ENCODE results near the gene SBNO1.

SBNO1 gene

GRCh38 chr12:123354600-123354999 is 10.0 kb downstream of the SBNO1 start:
- DNase-seq (ENCODE audit: low read depth, low spot score) = no peak
- POLR2A ChIA-PET = interaction anchor here (0.6 kb wide), 1 partner anchor 122 kb away, joined by 3 read pairs; no protein-coding TSS in a partner anchor
- no peak for TF ChIP-seq CTCF (IDR thresholded peaks at IDR 0.05; ENCODE audit: insufficient read depth, low read length, missing control alignments)
- H3K4me3 ChIP-seq (ENCODE audit: low read depth, low read length) = no peak overlapping the region
- CTCF ChIA-PET = interaction anchor here (2.4 kb wide), 1 partner anchor 10 kb away, joined by 11 read pairs; no protein-coding TSS in a partner anchor

GRCh38 chr12:123351349-123351748 is 13.3 kb downstream of the SBNO1 start:
- ChIA-PET CTCF (interaction anchor here (1.1 to 1.3 kb wide), 2 partner anchors 11 to 12 kb away, joined by 4 read pairs; no protein-coding TSS in a partner anchor), POLR2A (no interaction called here)
- TF ChIP-seq CTCF (IDR thresholded peaks at IDR 0.05; ENCODE audit: insufficient read depth, low read length, missing control alignments) = no peak
- DNase-seq (ENCODE audit: low read depth, low spot score) = no peak
- H3K4me3 ChIP-seq (ENCODE audit: low read depth, low read length) = no peak overlapping the region

- POLR2A ChIA-PET = no interaction called here
- H3K4me3 ChIP-seq (ENCODE audit: low read depth, low read length) = no peak overlapping the region
- DNase-seq (ENCODE audit: low read depth, low spot score) = no peak
- CTCF ChIA-PET = interaction anchor here (1.1 to 3.7 kb wide), 2 partner anchors 7 to 23 kb away, joined by 3 to 11 read pairs; no protein-coding TSS in a partner anchor
- no peak for TF ChIP-seq CTCF (IDR thresholded peaks at IDR 0.05; ENCODE audit: insufficient read depth, low read length, missing control alignments)
Measured at GRCh38 chr12:123346946-123347345, 17.7 kb downstream of the SBNO1 start.

- ChIA-PET POLR2A (no interaction called here), CTCF (interaction anchor here (3.7 kb wide), 1 partner anchor 10 kb away, joined by 11 read pairs; no protein-coding TSS in a partner anchor)
- no peak for DNase-seq (ENCODE audit: low read depth, low spot score)
- TF ChIP-seq CTCF (IDR thresholded peaks at IDR 0.05; ENCODE audit: insufficient read depth, low read length, missing control alignments) = no peak
- H3K4me3 ChIP-seq (ENCODE audit: low read depth, low read length) = no peak overlapping the region
Measured at GRCh38 chr12:123344086-123344485, 20.6 kb downstream of the SBNO1 start.

- POLR2A ChIA-PET = no interaction called here
- no peak for DNase-seq (ENCODE audit: low read depth, low spot score)
- TF ChIP-seq CTCF (IDR thresholded peaks at IDR 0.05; ENCODE audit: insufficient read depth, low read length, missing control alignments) = no peak
- no peak overlapping the region for H3K4me3 ChIP-seq (ENCODE audit: low read depth, low read length)
- CTCF ChIA-PET = no interaction called here
Measured at GRCh38 chr12:123337070-123337469, 27.6 kb downstream of the SBNO1 start.

GRCh38 chr12:123336530-123336929 is 28.1 kb downstream of the SBNO1 start:
- POLR2A ChIA-PET = no interaction called here
- CTCF ChIA-PET = no interaction called here
- no peak for TF ChIP-seq CTCF (IDR thresholded peaks at IDR 0.05; ENCODE audit: insufficient read depth, low read length, missing control alignments)
- H3K4me3 ChIP-seq (ENCODE audit: low read depth, low read length) = no peak overlapping the region
- DNase-seq (ENCODE audit: low read depth, low spot score) = no peak
